ENCODE data around the gene PLA2G6. TPM values are rescaled to one million over a fixed set of nuclear protein-coding genes. Genes with fewer than 3 reads are reported as not detected.

The PLA2G6 gene
- total and polyA plus RNA-seq, 8 donors = 6.0 to 68.3 (median 25.8) TPM

DNA sequence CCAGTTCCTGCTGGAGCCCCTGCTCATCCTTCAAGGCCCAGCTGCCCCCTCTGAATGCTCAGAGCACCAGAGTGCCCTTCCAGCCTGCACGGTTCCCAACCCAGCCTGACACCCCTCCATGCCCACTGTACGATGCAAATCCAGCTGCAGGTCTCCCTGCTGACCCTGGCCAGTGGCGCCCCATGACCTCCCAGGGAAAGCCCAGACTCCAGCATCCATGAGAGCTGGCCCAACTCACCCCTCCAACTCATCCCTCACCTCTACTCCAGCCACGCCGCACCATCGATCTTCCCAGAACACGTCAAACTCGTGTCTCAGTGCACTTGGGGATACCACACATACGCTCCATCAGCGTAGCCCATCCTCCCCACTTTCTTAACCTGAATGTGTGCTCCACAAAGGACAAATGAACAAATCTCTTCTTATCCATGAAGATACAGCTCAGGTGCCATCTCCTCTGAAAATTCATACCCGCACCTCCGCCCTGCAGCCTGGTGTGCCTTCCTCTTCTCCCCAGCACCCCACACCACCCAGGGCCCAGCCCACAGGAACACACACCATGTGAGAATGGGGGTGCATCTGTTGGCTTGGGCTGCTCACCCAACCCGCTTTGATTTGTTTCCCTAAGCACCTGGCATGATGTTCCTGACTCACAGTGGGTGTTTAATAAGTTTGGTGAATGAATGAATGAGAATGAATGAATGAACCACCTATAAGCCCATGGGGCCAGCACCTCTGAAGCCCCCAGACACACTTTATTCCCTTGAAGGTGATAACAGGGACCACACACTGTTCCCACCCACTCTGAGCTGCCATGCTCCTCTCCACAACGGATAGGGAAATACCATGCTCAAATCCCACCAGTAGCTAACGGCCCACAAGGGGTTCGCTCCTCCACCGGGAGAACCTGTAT, 6.2 kb downstream of the PLA2G6 start:
- Histone ChIP-seq H3K36me3 (no peaks in the 10 kb centered on the region), H3K27ac (peak overlapping the region; percentile 53 to 95 (median 83)), H3K27me3 (no peaks in the 10 kb centered on the region), H3K4me1 (peaks cover 23 to 79% (median 65%) of the 10 kb centered on the region in 4 donors), H3K4me3 (no peak overlapping the region), H3K9me3 (no peaks in the 10 kb centered on the region)
- intact Hi-C loops (cut with DNase I; ENCODE audit: low total_unique reads) = no loop called here
- 89 to 95% (median 93%) methylated on average over 17 of the region's 17 CpGs for WGBS, 5 donors
- DNase-seq = no peak
- TF ChIP-seq EP300 (IDR thresholded peaks at IDR 0.05) = no peak
- no peak for TF ChIP-seq POLR2A (IDR thresholded peaks at IDR 0.05)
- TF ChIP-seq, protein P1, sequence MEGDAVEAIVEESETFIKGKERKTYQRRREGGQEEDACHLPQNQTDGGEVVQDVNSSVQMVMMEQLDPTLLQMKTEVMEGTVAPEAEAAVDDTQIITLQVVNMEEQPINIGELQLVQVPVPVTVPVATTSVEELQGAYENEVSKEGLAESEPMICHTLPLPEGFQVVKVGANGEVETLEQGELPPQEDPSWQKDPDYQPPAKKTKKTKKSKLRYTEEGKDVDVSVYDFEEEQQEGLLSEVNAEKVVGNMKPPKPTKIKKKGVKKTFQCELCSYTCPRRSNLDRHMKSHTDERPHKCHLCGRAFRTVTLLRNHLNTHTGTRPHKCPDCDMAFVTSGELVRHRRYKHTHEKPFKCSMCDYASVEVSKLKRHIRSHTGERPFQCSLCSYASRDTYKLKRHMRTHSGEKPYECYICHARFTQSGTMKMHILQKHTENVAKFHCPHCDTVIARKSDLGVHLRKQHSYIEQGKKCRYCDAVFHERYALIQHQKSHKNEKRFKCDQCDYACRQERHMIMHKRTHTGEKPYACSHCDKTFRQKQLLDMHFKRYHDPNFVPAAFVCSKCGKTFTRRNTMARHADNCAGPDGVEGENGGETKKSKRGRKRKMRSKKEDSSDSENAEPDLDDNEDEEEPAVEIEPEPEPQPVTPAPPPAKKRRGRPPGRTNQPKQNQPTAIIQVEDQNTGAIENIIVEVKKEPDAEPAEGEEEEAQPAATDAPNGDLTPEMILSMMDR (IDR thresholded peaks at IDR 0.05) = no peak
- no peak for TF ChIP-seq POLR2AphosphoS5 (IDR thresholded peaks at IDR 0.05)

DNA sequence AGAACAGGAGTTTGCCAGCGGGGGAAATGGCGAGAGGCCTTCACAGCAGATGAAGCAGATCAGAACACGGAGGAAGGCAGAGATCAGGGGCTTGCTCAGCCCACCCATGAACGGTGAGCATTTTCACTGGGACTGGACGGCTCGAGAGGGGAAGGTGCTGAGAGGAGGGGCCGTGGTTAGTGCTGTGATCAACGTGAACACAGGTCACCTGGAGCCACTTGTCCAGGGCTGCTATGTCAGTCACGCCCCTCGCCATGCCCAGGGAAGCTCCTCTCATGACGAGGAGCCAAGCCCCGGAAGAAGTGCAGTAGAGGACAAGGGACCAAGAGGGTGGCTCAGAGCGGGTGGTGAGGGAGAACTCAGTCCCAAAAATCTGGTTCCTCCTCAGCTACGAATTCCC, 7.0 kb downstream of the PLA2G6 start:
- intact Hi-C loops (cut with DNase I; ENCODE audit: low total_unique reads) = no loop called here
- H3K27ac ChIP-seq = peak overlapping the region in 2 of 5 donors; percentile 95
- no peaks in the 10 kb centered on the region for H3K9me3 ChIP-seq
- no peaks in the 10 kb centered on the region for H3K36me3 ChIP-seq
- no peak overlapping the region for H3K4me3 ChIP-seq
- TF ChIP-seq EP300 (IDR thresholded peaks at IDR 0.05) (no peak), POLR2AphosphoS5 (IDR thresholded peaks at IDR 0.05) (no peak), POLR2A (IDR thresholded peaks at IDR 0.05) (no peak)
- TF ChIP-seq, protein P1 (IDR thresholded peaks at IDR 0.05) = no peak
- H3K27me3 ChIP-seq = no peaks in the 10 kb centered on the region
- peaks cover 22 to 70% (median 57%) of the 10 kb centered on the region in 4 donors for H3K4me1 ChIP-seq
- WGBS, 5 donors = 82 to 96% (median 89%) methylated on average over 14 of the region's 14 CpGs
- DNase-seq = no peak

DNA sequence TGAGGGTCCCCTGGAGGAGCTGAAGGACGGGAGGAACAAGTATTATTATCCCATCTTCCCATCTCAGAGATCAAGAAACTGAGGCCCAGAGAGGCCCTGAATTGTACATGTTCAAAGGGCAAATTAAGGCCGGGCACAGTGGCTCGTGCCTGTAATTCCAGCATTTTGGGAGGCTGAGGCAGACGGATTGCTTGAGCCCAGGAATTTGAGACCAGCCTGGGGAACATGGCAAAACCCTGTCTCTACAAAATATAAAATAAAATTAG, 8.1 kb downstream of the PLA2G6 start:
- WGBS, 5 donors = 88 to 98% (median 94%) methylated on average over 4 of the region's 4 CpGs
- DNase-seq = no peak
- peaks cover 22 to 64% (median 56%) of the 10 kb centered on the region in 4 donors for H3K4me1 ChIP-seq

DNA sequence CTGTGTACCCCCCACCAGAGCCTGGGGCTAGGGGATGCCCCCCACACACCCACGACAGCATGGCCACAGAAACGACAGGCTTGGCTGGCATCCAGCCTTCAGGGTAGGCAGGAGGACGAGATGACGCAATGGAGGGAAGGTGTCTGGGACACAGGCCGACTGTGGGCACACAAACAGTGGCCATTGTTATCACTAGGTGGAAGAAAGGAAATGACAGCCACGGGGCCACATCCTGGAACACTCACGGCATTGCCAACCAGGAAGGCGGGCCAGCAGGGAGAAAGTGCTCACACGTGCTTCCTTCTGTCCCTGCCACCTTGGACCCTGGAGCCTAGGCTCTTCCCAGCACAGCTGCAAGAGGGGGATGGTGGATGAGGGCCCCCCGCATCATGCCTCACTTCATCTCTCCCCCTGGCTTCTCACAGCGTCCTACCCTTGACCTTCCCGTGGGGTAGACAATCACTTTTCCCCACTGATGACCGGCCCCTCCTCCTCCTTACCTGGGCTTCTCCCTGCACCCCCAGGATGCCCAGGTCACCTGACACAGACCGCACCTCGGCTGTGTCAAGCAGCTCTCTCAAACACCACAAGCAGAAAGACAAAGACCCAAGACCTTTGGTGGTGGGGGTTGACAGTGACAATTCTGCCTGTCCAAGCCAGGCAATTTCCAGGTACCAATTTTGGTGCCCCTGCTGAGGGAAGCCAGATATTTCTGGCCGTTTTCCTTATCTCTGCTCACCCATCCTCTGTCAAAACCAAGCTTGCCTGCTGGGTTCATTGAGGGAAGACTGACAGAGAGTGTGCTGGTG, 8.6 kb downstream of the PLA2G6 start:
- Histone ChIP-seq H3K4me3 (no peak overlapping the region), H3K27ac (peak overlapping the region; percentile 67 to 83 (median 76)), H3K27me3 (no peaks in the 10 kb centered on the region), H3K4me1 (peaks cover 24 to 64% (median 54%) of the 10 kb centered on the region in 4 donors), H3K9me3 (no peaks in the 10 kb centered on the region), H3K36me3 (peaks cover 0 to 6% (median 2%) of the 10 kb centered on the region in 4 donors)
- TF ChIP-seq, protein P1 (IDR thresholded peaks at IDR 0.05) = no peak
- no peak for TF ChIP-seq POLR2A (IDR thresholded peaks at IDR 0.05)
- TF ChIP-seq POLR2AphosphoS5 (IDR thresholded peaks at IDR 0.05) = peak; percentile 69 to 92 (median 76)
- no peak for TF ChIP-seq EP300 (IDR thresholded peaks at IDR 0.05)
- peak; percentile 89 to 93 for DNase-seq
- 31 to 42% (median 32%) methylated on average over 15 to 16 of the region's 16 CpGs for WGBS, 5 donors
- intact Hi-C loops (cut with DNase I; ENCODE audit: low total_unique reads) = no loop called here

More for the DNA sequence above, 8.1 kb downstream of the PLA2G6 start:
- TF ChIP-seq EP300 (IDR thresholded peaks at IDR 0.05) = no peak
- TF ChIP-seq, protein P1 (IDR thresholded peaks at IDR 0.05) = no peak
- no peak for TF ChIP-seq POLR2A (IDR thresholded peaks at IDR 0.05)
- no peak for TF ChIP-seq POLR2AphosphoS5 (IDR thresholded peaks at IDR 0.05)
- Histone ChIP-seq H3K36me3 (peaks cover 0 to 6% (median 0%) of the 10 kb centered on the region in 4 donors), H3K9me3 (no peaks in the 10 kb centered on the region), H3K27me3 (no peaks in the 10 kb centered on the region), H3K4me3 (no peak overlapping the region), H3K27ac (peak overlapping the region; percentile 67 to 83 (median 76))
- intact Hi-C loops (cut with DNase I; ENCODE audit: low total_unique reads) = no loop called here

Data from stomach (tissue), 9 donors.